Spleen (tissue), 7 donors: ENCODE measurements around the gene ABCD3.
A peak's percentile ranks its signal among the peaks of the same experiment; 100 is the strongest.

Experiments
- POLR2A ChIP-seq, 3 donors: fragments of 450-650 bp; IDR thresholded peaks; one replicate each; pipeline ENCODE4 v1.5.1; 2017; ENCODE audit warnings: antibody characterized with exemption in 3 of 3, mild to moderate bottlenecking in 1 of 3
- POLR2AphosphoS5 ChIP-seq, 3 donors: sonication (generic); formaldehyde crosslinking; IDR thresholded peaks; one replicate each; pipeline ENCODE4 v1.5.1; 2017; ENCODE audit warnings: antibody characterized with exemption in 3 of 3
- TF ChIP-seq, protein P1 (sequence below), 11 experiments: fragments of 200-600 bp in 7 of 11; fragments of 450-650 bp in 4 of 11; sonication (generic) in 4 of 11; IDR thresholded peaks in 8 of 11; conservative IDR thresholded peaks in 3 of 11; 1 replicate in 7 of 11; 2 replicates in 4 of 11; pipeline versions ENCODE4 v1.4.0 to v1.8.0; 2016 to 2021; ENCODE audit warnings: antibody characterized with exemption in 11 of 11, inconsistent platforms in 4 of 11, mild to moderate bottlenecking in 1 of 11
- donor health status: DM: no; HTN: no; CAD: no; lungs with moderate emphysema.
- donor health status: DM: no; HTN: no; CAD: no.
- donor health status: DM: no; HTN: no; CAD: no.

DNA sequence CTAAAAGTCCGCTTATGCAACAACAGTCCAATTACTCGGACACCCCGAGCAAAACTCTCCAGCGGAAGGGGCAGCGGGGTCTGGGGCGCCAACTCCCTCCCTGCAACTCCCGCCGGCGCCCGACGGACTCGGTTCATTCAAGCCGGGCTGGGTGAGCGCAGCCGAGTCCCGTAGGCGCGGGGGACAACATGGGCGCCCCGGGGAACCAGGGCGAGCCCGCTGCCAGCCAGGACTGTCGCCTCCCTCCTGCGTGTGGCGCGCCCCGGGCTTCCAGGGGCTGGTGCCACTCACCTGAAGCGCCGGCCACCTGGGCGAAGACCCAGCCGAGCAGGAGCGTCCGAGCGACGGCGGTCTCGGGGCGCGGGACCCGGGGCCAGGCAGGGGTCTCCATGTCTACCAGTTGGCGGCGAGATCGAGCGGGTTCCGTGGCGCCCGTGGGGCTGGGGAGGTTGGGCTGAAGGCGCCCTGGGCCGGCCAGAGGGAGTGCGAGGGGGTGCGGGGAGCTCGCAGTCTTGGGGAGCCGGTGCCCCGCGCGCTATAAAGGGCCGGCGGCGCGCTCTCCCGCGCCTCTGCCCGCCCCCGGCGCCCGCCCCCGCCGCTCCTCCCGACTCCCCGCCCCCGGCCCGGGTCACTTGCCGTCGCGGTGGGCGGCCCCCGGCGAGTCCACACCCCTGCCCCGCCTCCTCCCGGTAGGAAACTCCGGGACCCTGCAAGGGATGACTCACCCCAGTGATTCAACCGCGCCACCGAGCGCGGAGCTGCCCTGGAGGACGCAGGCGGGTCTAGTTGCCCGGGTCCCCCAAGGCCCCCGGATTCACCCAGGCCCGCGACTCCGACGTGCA, 123.3 kb downstream of the ABCD3 start, which contains the start of gene F3:
- TF ChIP-seq, protein P1, sequence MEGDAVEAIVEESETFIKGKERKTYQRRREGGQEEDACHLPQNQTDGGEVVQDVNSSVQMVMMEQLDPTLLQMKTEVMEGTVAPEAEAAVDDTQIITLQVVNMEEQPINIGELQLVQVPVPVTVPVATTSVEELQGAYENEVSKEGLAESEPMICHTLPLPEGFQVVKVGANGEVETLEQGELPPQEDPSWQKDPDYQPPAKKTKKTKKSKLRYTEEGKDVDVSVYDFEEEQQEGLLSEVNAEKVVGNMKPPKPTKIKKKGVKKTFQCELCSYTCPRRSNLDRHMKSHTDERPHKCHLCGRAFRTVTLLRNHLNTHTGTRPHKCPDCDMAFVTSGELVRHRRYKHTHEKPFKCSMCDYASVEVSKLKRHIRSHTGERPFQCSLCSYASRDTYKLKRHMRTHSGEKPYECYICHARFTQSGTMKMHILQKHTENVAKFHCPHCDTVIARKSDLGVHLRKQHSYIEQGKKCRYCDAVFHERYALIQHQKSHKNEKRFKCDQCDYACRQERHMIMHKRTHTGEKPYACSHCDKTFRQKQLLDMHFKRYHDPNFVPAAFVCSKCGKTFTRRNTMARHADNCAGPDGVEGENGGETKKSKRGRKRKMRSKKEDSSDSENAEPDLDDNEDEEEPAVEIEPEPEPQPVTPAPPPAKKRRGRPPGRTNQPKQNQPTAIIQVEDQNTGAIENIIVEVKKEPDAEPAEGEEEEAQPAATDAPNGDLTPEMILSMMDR (IDR thresholded peaks at IDR 0.05 in 8 of 11, conservative IDR thresholded peaks at IDR 0.05 in 3 of 11) = no peak
- TF ChIP-seq POLR2AphosphoS5 (IDR thresholded peaks at IDR 0.05) = peak; percentile 87 to 95 (median 90)
- peak in 1 of 3 donors; percentile 49 for TF ChIP-seq POLR2A (IDR thresholded peaks at IDR 0.05)
